Kidney tubule cell (primary cell): ENCODE data around the gene EDDM13.
"Not testable (repeated sequence)": the region's sequence is repeated elsewhere in the genome, so short reads cannot be mapped to it uniquely, and the experiment has no call there.

Experiments used
- DNase-seq: peaks from one replicate; pipeline ENCODE4 v3.0.0-alpha.2; 2018; ENCODE audit warnings: low spot score

The EDDM13 gene

DNA sequence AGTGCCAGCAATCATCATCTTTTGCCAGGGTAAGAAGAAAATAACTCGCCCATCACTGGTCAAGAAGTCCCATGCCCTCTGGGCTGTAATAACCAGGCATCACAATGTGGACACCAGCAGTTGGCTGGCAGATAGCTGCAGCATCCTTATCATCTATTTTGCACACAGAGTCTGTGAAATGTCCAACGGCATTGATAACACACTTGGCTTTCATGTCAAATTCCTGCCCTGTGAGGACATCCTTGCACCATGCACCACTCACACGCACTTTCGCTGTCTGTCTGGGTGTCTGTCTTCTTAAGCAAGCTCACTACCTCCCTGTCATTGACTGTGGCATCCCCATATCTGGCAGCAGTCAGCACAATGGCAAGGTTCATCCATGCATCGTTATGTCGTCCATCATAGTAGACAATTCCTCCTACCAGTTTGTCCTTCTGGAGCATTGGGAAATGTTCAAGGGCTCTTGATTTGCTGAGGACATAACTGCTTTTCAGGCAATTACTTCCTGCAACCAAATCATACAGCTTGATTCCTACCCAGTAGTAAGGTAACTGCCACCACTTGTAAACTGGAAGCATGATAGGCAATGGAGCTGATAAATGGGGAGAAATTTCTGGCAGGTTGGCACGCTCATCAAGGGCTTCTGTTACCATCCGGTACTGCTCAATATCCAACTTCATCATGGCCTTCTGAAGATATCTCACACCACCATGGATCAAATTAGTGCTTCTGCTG lies 48.9 kb downstream of the EDDM13 start:
- no peak for DNase-seq

GRCh38 chr19:56321989-56322440 lies 49.5 kb downstream of the EDDM13 start:
- no peak for DNase-seq

DNA sequence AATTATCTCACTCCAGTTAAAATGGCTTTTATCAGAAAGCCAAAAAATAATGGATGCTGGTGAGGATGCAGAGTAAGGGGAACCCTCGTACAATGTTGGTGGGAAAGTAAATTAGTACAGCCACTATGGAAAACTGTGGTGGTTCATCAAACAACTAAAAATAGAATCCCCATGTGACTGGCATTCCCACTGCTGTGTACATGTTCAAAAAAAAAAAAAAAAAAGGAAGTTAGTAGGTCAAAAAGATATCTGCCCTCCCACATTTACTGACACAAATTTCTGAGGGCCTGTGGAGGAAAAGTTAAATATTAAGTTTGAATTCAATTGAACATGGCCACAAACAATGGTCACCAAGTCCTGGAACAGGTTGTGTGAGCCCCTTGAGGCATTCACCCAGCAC lies 51.9 kb downstream of the EDDM13 start:
- DNase-seq: no peak

DNA sequence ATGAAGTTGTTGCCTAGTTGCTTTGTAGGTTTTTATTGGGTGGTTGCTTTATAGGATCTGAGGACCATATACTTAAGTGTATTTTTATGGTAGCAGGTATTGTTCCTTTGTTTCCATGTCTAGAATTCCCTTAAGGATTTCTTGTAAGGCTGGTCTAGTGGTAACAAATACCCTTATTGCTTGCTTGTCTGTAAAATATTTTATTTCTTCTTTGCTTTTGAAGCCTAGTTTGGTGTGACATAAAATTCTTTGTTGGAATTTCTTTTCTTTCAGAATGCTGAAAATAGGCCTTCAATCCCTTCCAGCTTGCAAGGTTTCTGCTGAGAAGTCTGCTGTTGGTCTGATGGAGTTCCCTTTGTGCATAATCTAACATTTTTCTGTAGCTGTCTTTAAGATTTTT lies 60.1 kb downstream of the EDDM13 start:
- no peak for DNase-seq

GRCh38 chr19:56333506-56333905 lies 61.0 kb downstream of the EDDM13 start:
- DNase-seq: peak; percentile 69

- not testable (repeated sequence) for DNase-seq
These were observed 62.8 kb downstream of the EDDM13 start for GRCh38 chr19:56335371-56335770.

DNA sequence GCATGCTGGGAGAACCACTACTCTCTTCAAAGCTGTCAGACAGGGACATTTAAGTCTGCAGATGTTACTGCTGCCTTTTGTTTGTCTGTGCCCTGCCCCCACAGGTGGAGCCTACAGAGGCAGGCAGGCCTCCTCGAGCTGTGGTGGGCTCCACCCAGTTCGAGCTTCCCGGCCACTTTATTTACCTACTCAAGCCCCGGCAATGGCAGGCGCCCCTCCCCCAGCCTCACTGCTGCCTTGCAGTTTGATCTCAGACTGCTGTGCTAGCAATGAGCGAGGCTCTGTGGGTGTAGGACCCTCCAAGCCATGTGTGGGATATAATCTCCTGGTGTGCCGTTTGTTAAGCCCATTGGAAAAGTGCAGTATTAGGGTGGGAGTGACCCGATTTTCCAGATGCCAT lies 64.5 kb downstream of the EDDM13 start:
- not testable (repeated sequence) for DNase-seq

- DNase-seq: not testable (repeated sequence)
These were observed 66.5 kb downstream of the EDDM13 start for GRCh38 chr19:56339031-56339430.

- no peak for DNase-seq
These were observed 69.4 kb downstream of the EDDM13 start for GRCh38 chr19:56341948-56342347.

DNA sequence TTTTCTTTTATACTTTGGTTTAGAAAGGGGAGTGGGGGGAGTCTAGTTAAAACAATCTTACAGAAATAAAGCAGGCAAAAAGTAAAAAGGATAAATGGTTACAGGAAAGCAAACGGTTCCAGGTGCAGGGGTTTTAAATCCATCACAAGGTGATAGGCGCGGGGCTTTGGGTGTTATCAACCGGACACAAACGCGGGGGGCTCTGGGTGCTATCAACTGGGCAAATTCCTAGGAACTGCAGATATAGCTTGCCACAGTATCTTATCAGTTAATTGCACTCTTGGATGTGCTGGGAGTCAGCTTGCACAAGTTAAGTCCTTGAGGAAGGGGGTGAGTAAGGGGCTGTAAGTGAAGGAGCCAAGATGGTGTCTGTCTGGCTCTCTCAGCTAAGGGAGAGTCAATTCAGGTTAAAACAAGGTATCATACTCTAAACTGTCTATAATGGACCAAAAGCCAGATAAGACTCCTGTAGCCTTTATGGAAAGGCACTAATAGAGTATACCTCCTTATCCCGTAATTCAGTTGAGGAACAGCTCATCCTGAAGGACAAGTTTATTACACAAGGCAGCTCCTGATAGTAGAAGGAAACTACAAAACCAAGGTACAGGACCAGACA lies 74.7 kb downstream of the EDDM13 start:
- DNase-seq: no peak

GRCh38 chr19:56348289-56348877 lies 75.8 kb downstream of the EDDM13 start:
- no peak for DNase-seq

DNA sequence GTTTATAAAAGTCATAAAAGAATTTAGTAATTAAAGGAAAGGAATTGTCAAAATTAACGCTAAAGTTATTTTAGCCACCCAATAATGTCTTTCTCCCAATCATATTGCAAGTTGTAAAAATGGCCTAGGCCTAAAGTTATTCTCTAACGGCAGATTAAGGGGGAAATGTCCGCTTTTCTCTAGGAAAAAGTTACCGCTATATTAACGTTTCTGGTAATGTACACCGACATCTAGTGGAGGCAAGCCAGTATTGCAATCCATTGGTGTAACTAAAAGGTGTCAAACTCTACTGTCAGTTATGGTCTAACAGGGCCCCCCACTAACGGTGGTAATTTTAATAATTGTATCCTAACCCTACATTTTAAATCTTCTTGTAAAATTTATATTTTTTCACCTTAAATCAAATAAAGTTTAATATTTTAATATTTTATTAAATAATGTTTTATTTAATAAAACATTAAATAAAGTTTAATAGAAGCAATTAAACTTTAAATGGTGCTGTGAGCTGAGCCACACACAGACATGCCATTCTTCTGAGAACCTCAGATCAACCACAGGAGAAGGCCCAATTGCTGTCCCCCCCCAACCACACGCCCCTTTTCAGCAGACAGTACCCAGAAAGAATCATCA lies 78.0 kb downstream of the EDDM13 start:
- peak; percentile 46 for DNase-seq

DNA sequence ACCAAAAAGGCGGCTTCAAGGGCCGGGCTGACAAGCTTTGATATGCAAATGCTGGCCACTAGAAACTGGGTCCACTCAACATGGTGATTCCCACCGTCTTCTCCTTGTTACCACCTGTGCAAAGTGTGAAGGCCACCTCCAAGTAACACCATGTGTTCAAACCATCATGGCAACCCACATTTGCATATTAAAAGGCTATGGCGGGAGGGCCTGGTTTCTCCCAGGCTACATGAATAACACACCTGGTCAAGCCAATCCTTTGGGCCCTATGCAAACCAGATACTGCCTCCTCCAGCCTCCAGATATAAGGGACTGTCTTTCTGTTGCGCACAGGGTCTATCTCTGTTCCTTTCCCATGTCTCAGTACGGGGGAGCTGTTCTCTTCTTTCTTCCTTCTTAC lies 78.7 kb downstream of the EDDM13 start:
- no peak for DNase-seq

DNA sequence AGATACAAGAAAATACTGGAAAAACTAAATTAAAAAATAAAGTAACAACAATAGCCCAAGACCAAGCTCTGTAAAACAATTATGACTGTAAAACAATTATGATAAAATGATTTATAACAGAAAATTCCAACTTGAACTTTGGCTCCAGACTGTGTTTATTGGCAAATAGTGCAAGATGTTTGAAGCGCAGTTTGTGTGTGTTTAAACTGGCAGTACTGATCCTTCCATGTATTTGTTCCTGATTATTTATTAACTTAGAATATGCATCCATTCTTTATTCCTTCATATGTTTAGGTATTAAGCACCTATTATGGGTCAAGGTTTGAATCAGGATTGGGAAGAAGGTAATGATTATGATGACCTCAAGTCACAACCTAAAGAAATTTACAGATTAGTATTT lies 83.0 kb downstream of the EDDM13 start:
- no peak for DNase-seq

DNA sequence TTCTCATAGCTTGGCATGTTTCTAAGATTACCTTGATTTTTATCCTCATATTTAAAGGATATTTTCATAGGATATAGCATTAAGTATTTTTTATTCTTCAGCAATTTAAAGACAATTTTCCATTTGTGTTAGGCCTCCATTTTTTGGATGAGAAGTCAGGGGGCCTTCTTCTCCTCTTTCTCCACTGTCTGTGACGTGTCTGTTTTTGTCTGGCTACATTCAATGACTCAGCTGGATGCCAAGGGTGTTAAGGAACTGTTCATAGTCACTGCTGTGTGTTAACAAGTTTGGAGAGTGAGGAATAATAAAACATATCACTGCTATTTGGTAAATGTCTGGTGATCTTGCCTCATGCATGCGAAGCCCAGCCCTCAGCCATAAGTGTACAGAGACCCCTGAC lies 84.4 kb downstream of the EDDM13 start:
- no peak for DNase-seq
